ENCODE results near the gene TFAM. TPM values are rescaled to one million over a fixed set of nuclear protein-coding genes. Genes with fewer than 3 reads are reported as not detected.

The TFAM gene
- total RNA-seq, 1 donor from 2014 or later: 56.3 TPM

DNA sequence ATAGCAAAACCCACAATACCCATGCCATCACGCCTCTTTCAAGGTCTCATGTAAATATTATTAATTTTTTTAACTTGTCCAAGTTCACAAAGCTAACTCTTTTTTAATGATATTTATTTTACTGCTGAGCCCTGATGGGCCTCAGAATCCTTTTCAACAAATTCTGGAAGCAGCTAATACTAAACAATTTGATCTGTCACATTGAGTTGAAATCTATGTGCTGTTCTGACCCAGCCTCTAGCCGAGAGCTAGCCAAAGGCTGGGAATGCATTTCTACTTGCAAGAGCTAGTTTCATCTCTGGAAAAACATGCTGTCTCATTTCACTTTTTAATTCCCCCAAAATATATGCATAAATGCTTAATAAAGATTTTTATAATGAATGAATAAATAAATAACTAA is 47.9 kb downstream of the TFAM start:
- intact Hi-C loops (cut with micrococcal nuclease): no loop called here

DNA sequence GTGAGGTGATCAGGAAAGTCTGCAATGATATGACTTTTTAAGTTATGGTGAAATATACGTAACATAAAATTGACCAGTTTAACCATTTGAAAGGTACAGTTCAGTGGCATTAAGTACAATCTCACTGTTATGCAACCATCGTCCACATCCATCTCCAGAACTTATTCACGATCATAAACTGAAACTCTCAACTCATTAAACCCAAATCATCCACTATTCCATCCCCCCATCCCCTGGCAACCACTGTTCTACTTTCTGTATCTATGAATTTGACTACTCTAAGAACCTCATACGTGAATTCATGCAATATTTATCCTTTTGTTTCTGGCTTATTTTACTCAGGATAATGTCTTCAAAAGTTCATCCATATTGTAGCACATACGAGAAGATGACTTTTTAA is 48.4 kb downstream of the TFAM start:
- intact Hi-C loops (cut with micrococcal nuclease): no loop called here

DNA sequence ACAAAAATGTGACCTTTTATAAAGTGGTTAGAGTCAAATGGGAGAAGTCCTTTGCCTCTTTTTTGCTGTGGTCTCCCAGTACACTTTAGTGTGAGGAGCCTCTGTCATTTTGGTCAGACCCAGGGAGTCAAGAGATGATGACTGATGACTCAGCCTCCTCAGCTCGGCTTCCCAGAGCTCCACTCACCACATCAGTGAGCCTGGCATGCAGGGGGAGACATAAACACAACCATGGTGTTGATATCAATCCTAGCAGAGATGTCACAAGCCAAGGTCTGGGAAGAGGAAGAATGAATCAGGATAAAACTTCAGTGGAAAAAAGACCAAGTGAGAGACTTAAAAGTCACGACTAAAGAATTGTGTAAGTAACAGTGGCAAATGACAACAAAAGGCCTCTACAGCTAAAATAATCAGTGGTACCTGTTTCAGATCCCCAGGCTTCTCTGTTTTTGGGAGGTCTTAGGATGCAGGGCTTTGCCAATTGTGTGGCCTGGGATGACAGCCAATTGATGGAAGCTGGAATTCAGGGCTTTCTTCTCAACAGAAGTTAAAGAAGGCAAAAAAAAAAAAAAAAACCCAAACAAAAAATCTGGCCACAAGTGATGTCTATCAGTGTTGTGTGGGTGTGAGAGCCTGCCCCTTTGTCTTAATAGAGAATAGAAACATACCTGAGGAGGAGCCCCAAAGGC is 50.2 kb downstream of the TFAM start:
- intact Hi-C loops (cut with micrococcal nuclease): no loop called here

DNA sequence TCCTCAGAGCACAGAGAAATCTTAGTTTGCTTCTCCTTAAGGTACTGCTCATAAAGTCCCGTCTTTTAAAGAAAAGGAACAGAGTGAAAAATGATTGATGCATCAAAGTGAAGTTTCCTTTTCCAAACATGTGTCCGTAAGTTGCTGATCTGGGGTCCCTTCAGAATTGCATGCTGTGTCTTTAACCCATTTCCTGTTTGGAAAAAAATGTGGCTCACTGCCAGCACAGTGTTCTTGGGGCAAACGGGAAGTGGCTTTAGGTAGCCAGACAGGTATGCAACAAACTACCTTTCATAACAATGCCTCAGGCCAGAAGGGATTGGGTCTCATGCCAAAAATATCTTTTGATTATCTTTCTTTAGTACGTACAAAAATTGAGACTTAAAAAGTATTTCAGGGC is 50.9 kb downstream of the TFAM start:
- intact Hi-C loops (cut with micrococcal nuclease): no loop called here

DNA sequence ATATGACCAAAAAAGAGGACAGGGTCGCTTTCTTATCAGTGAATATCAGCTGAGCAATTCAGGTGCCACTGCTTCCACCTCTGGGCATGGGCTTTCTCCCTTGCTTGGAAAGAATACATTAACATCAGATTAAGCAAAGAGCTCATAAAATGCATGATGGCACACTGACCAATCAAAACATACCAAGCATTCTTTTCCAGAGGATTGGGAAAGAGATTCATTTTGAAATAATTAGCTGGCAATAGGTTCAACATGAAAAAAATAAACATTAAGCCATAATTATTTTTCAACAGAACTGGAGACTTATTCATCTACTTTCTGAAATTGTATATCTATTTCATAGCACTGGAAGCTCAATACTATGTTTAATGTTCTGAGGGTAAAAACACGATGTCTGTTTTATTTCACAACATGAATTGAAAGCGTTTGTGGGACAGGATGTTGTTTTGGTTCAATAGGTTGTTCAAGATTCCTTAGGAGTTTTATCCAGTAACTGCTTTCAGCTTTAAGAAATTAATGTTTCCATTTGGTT is 53.2 kb downstream of the TFAM start:
- intact Hi-C loops (cut with micrococcal nuclease): no loop called here

DNA sequence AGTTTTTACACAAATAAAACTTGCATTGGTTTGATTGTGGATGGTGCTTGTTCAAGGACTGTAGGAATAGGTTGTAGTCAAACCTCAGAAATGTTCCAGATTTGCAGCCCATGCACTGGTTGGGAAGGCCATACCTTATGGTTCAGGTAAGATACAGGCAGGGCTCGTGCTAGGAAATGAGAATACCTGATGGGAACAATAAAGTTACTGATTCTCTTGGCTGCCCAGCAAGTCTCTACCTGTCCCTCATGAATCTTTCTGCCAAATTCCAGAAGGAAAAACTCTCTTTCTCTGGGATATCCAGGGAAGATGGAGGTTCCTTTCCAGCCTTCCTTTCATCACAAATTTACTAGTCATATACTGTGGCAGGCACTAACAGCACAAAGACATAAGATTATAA is 53.8 kb downstream of the TFAM start:
- intact Hi-C loops (cut with micrococcal nuclease): no loop called here

DNA sequence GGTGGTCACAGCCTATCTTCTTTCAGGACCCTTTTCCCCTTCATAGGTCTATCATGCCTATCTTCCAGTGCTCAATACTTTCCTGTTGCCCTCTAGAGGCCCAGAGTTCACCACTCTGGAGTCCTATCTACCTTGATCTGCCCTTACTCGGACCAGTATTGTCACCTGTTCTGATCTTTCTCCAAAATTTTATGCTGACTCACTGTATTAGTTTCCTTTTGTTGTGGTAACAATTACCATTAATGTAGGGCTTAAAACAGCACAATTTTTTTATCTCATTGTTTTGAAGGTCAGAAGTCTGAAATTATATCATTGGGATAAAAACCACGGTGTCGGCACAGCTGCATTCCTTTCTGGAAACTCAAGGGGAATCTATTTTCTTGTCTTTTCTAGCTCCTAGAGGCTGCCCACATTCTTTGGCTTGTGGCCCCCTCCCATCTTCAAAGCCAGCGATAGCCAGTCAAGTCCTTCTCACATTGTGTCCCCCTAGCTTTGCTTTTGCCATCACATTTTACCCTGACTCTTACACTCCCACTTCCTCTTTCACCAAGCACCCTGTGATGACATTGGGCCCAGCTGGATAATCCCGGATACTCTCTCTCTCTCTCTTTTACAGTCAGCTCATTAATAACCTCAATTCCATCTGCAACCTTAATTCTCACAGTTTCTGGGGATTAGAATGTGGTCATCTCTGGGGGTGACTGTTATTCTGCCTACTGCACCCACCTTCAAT is 54.6 kb downstream of the TFAM start:
- intact Hi-C loops (cut with micrococcal nuclease): no loop called here

DNA sequence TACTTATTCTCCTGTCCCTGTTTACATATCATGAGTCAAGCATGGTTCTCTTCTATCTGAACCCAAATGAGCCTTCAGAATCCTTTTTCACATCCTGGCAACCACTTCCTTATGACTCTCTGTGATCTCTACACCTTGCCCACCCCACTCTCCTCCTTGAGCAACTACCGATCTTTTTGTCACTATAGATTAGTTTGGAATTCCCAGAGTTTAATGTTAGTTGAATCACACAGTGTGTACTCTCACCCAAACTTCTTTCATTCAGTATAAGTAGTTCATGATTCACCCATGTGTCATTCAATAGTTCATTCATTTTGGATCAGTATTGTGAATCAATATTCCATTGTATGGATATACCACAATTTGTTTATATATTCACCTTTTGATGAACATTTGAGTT is 55.3 kb downstream of the TFAM start:
- intact Hi-C loops (cut with micrococcal nuclease): no loop called here

DNA sequence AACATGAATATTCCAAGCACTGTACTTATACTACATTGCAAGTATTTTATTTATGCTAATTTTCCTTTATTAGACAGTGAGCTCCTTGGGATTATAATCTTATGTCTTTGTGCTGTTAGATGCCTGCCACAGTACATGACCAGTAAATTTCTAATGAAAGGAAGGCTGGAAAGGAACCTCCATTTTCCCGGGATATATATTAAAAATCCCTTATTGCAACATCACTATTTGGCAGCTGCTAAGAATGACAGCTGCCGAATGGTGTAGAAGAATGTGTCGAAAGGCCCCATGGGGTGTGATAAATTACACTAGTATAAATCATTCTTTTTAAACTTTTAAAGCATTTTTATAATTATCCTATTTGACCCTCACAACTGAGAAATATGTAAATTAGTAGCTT is 59.1 kb downstream of the TFAM start:
- intact Hi-C loops (cut with micrococcal nuclease): no loop called here

DNA sequence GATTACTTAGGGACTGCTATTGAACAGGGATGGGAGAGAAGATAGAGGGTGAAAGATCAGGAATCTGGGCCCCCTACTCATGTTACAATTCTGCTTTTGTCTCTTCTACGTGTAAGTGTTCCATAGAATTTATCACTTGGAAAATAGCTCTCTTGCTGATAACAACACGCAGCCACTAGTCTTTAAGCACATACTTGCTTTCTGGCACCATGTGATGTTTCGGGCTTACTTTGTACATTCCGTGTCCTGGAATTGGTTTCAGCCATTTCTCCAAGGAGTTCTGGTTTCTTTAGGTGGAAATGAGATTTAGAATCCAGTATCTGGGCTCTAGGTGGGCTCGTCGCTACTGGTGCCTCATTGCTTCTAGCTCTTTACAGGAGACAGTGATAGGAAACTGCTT is 59.7 kb downstream of the TFAM start:
- intact Hi-C loops (cut with micrococcal nuclease): no loop called here

DNA sequence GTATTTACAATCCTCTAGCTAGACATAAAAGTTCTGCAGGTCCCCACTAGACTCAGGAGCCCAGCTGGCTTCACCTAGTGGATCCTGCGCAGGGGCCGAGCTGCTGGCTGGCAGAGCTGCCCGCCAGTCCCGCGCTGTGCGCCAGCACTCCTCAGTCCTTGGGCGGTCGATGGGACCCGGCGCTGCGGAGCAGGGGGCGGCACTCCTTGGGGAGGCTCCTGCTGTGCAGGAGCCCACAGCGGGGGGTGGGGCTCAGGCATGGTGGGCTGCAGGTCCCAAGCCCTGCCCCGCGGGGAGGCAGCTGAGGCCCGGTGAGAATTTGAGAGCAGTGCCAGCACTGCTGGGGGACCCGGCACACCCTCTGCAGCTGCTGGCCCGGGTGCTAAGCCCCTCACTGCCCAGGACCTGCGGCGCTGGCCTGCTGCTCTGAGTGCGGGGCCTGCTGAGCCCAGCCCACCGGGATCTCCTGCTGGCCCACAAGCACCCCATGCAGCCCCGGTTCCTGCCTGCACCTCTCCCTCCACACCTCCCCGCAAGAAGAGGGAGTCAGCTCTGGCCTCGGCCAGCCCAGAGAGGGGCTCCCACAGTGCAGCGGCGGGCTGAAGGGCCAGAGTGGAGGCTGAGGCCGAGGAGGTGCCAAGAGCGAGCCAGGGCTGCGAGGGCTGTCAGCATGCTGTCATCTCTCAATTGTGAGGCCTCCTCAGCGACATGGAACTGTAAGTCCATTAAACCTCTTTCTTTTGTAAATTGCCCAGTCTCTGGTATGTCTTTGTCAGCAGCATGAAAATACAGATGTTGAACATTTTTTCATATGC is 63.1 kb downstream of the TFAM start:
- intact Hi-C loops (cut with micrococcal nuclease): no loop called here

Other genes with a start within 250 kb of the TFAM start
- gene IPMK, start 117.5 kb upstream of the TFAM start, total RNA-seq: 4.2 and 4.6 TPM in 2 replicates
- 38.4 and 38.6 TPM in 2 replicates for gene CISD1, start 116.2 kb upstream of the TFAM start, total RNA-seq
- 14.9 and 18.6 TPM in 2 replicates for gene UBE2D1, start 50.4 kb upstream of the TFAM start, total RNA-seq
- not detected in 2 replicates for gene BICC1, start 127.5 kb downstream of the TFAM start, total RNA-seq